ENCODE measurements around the gene TSC1. TPM values are rescaled to one million over a fixed set of nuclear protein-coding genes. Genes with fewer than 3 reads are reported as not detected.

Gene TSC1
- total RNA-seq, 2 experiments from 2014 or later, result 38.5 to 43.0 TPM

DNA sequence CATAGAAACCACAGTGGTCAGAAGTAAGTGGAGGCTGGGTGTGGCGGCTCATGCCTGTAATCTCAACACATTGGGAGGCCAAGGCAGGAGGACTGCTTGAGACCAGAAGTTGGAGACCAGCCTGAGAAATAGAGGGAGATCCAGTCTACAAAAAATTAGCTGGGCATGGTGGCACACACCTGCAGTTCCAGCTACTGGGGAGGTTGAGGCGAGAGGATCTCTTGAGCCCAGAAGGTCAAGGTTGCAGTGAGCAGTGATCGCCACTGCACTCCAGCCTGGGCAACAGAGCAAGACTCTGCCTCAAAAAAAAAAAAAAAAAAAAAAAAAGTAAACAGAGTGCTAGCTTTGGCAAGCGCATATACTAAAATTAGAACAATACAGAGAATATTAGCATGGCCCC, 90.9 kb downstream of the TSC1 start:
- H3K4me3 Mint-ChIP-seq, result no peak overlapping the region
- H3K4me1 Mint-ChIP-seq, result peaks cover 28% of the 10 kb centered on the region
- ATAC-seq (ENCODE audit: low read depth) (no peak), DNase-seq (no peak)
- no peaks in the 10 kb centered on the region for H3K9me3 Mint-ChIP-seq
- no peak overlapping the region for H3K27ac Mint-ChIP-seq
- no peaks in the 10 kb centered on the region for H3K36me3 Mint-ChIP-seq
- POLR2A ChIA-PET, result no interaction called here
- peaks cover 14% of the 10 kb centered on the region for H3K27me3 Mint-ChIP-seq

DNA sequence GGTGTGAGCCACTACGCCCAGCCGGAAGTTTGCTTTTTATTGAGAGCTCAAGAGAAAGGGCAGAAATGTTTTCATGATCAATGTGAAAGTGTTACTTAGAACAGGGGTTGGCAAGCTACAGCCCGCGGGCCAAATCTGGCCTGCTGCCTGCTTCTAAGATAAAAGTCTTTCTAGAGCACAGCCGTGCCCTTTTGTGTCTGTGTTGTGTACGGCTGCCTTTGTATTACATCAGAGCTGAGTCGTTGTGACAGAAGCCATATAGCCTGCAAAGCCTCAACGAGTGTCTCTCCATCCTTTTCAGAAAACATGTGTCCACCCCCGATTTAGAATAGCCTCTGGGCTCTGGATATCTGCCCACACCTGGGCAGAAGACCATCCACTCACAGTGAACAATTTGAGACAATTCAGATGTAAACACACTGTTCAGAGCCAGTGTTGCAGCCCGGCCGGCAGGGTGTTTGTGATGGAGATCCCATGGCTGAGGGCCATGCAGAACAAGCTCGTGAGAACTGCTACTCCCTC, 95.2 kb downstream of the TSC1 start:
- POLR2A ChIA-PET, result interaction anchor here (0.6 to 1.4 kb wide), 5 partner anchors 17 to 95 kb away, joined by 3 to 6 read pairs (median 3); partner anchors contain the start of gene TSC1
- Mint-ChIP-seq H3K27me3 (peaks cover 6% of the 10 kb centered on the region), H3K4me1 (peaks cover 21% of the 10 kb centered on the region), H3K4me3 (peak overlapping the region; percentile 61), H3K27ac (peak overlapping the region; percentile 83), H3K9me3 (no peaks in the 10 kb centered on the region), H3K36me3 (no peaks in the 10 kb centered on the region)
- DNase-seq (no peak), ATAC-seq (ENCODE audit: low read depth) (no peak)

GRCh38 chr9:132846918-132847515, 97.4 kb downstream of the TSC1 start:
- Mint-ChIP-seq H3K4me3 (no peak overlapping the region), H3K9me3 (no peaks in the 10 kb centered on the region), H3K27ac (no peak overlapping the region), H3K4me1 (peaks cover 21% of the 10 kb centered on the region), H3K36me3 (no peaks in the 10 kb centered on the region), H3K27me3 (no peaks in the 10 kb centered on the region)
- ATAC-seq (ENCODE audit: low read depth) (no peak), DNase-seq (no peak)
- POLR2A ChIA-PET, result no interaction called here

- POLR2A ChIA-PET, result no interaction called here
- Mint-ChIP-seq H3K36me3 (no peaks in the 10 kb centered on the region), H3K4me1 (peaks cover 17% of the 10 kb centered on the region), H3K9me3 (no peaks in the 10 kb centered on the region), H3K4me3 (no peak overlapping the region), H3K27ac (peak overlapping the region; percentile 28), H3K27me3 (no peaks in the 10 kb centered on the region)
- DNase-seq (no peak), ATAC-seq (ENCODE audit: low read depth) (no peak)
Observed at GRCh38 chr9:132846109-132846917, 98.1 kb downstream of the TSC1 start.

GRCh38 chr9:132842124-132843044, 102.0 kb downstream of the TSC1 start:
- ATAC-seq (ENCODE audit: low read depth) (no peak), DNase-seq (peak; percentile 4)
- H3K4me1 Mint-ChIP-seq, result no peaks in the 10 kb centered on the region
- no peak overlapping the region for H3K27ac Mint-ChIP-seq
- H3K27me3 Mint-ChIP-seq, result no peaks in the 10 kb centered on the region
- POLR2A ChIA-PET, result no interaction called here
- no peaks in the 10 kb centered on the region for H3K36me3 Mint-ChIP-seq
- no peak overlapping the region for H3K4me3 Mint-ChIP-seq
- H3K9me3 Mint-ChIP-seq, result no peaks in the 10 kb centered on the region

Small RNA genes lying within 50 kb of the gene (microRNA-seq; reads per million reads assigned to microRNA genes)
- gene MIR548AW, result 3.5 reads per million

Other genes starting within 250 kb of the TSC1 start
- gene AK8, start 66.3 kb downstream of the TSC1 start, total RNA-seq, result under 1 TPM in 1 of 2 experiments, not detected in 1; 0.30 TPM
- 1 to 10 TPM; 4.1 to 6.3 TPM for gene SPACA9, start 65.7 kb downstream of the TSC1 start, total RNA-seq
- gene GFI1B, start 34.1 kb upstream of the TSC1 start, total RNA-seq, result not detected
- 10 to 100 TPM; 86.4 to 97.5 TPM for gene GTF3C5, start 86.4 kb upstream of the TSC1 start, total RNA-seq
- 1 to 10 TPM; 1.4 to 2.3 TPM for gene CEL, start 117.4 kb upstream of the TSC1 start, total RNA-seq
- 100 to 1,000 TPM; 130 to 134 TPM for gene RALGDS, start 176.6 kb upstream of the TSC1 start, total RNA-seq
- 1 to 10 TPM; 4.0 to 4.5 TPM for gene GBGT1, start 219.3 kb upstream of the TSC1 start, total RNA-seq

All from activated naive CD8-positive, alpha-beta T cell treated with anti-CD3 and anti-CD28 coated beads, Interleukin-2, amount 10 ng/mL, durations not matched to agents 7 days and 5 days (primary cell).